CMK (cell line): ENCODE measurements around the gene PDIK1L.
A peak's percentile ranks its signal among the peaks of the same experiment; 100 is the strongest.

ENCODE experiments used
- DNase-seq: peaks from one replicate; pipeline ENCODE4 v3.0.0-alpha.2; 2010; ENCODE audit warnings: low read depth

The PDIK1L gene

GRCh38 chr1:26122988-26123973 is 11.7 kb downstream of the PDIK1L start:
- DNase-seq, result no peak

DNA sequence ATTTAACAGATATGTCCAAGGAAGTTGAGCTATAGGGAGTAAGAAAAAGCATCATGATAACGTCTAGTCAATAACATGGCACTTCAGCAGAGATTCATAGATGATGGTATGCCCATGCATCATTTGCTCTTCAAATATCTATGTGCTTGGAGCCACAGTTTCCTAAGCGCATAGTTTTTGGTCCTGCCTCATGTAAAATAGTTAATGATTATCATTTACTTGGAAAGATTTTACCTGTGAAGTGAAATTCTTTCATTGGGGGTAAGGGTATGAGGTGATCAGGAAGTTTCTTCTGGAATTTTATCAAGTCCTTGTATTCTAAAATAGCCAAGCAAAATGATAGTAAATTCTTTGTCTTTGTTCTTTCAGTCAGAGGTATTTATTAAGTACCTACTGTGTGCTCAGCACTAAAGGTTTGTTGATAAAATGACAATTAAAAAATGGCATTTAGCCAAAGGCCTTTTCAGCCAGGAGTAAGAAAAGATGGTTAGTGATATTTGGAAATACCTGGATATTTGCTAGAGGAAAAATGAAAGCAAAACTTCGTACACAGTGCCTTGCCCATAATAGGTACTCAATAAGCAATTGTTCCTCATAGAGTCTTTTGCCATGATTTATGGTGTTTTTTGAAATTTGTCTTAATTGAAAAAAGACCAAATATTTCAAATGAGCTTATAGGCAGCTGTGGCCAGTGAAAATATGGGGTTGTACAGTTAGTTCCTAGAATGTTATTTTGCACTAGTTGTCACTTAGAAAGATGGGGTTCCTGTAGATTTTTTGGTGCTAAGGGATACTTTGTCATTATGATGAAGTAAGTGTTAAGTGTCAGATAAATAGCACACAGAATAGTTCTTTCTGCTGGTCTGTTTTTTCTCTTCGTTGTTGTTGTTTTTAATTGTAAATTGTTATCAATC is 13.1 kb downstream of the PDIK1L start:
- no peak for DNase-seq

- no peak for DNase-seq
Measured at GRCh38 chr1:26125382-26125781, 13.8 kb downstream of the PDIK1L start.

DNA sequence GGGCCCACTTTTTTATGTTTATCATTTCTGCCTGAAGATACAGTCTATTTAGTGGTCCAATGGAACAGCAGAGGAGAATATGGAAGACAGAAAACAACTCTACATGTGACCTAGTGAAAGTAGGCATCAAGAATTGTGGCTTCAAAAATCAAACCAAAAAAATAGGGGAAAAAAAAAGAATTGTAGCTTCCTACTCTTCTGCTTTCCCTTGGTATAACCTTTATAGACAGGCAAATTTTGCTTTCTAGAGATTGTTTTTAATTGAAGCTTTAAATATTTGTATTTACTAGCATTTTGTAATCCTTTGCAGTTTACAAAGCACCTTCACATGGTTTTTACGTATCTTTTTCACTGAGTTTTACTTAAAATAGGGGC is 14.3 kb downstream of the PDIK1L start:
- no peak for DNase-seq

- DNase-seq, result peak; percentile 84
Measured at GRCh38 chr1:26126321-26127084, 14.9 kb downstream of the PDIK1L start.

DNA sequence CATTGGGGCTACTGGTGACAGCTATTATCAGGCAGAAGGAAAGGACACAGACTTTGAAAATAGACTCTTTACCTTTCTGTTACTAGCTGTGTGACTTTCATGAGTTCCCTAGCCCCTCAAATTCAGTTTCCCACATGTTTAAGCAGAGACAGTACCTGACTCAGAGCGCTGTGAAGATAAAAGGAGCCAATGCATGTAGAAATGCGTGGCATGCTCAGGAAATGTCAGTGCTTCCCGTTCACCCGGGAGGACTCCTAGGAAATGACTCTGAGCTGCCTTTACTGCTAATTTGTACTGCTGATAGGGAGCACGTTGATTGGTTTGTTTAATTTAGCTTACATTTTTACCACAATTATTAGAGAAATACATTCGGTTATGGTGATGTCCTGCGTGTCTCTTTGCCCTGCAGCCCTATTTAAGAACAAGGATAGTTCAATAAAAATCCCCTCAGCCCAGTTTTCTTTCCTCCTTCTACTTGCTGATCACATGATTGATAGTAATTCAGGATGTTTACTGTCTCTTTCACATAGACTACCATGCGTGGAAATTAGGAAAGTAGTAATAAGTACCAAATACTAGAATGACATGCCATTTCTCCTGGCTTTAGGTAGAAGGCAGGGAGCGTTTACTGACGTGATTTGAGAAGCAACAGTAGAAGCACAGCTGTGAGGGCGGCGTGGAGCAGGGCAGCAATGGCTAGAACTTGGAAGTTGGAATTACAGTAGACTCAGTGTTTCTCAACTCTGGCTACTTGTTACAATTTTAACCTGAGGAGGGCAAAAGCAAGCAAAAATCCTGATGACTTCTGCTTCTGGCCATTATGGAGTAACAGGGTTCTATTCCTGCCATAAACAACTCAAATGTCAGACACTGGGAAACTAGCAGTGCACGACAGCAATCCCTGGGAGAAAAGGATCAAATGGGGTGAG is 15.9 kb downstream of the PDIK1L start:
- DNase-seq, result no peak

- DNase-seq, result no peak
Measured at GRCh38 chr1:26129778-26130177, 18.2 kb downstream of the PDIK1L start.

- no peak for DNase-seq
Measured at GRCh38 chr1:26130695-26131094, 19.1 kb downstream of the PDIK1L start.

- no peak for DNase-seq
Measured at GRCh38 chr1:26132128-26132833, 20.7 kb downstream of the PDIK1L start.

DNA sequence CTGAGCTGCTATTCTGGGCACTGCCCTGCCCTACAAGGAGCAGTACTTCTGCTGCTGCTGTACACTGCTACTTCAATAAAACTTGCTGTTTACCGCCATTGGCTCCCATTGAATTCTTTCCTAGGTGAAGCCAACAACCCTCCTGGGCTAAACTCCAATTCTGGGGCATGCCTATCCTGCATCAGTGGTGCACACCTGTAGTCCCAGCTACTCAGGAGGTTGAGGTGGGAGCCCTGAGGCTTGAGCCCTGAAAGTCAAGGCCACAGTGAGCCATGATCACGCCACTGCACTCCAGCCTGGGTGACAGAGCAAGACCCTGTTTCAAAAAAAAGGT is 21.2 kb downstream of the PDIK1L start:
- DNase-seq, result no peak

- DNase-seq, result no peak
Measured at GRCh38 chr1:26134466-26134865, 22.8 kb downstream of the PDIK1L start.

GRCh38 chr1:26138974-26139558 is 27.4 kb downstream of the PDIK1L start:
- DNase-seq, result no peak

GRCh38 chr1:26142159-26142558 is 30.5 kb downstream of the PDIK1L start:
- no peak for DNase-seq

- DNase-seq, result peak; percentile 60
Measured at GRCh38 chr1:26145041-26145959, 33.7 kb downstream of the PDIK1L start.

GRCh38 chr1:26145960-26146294 is 34.3 kb downstream of the PDIK1L start:
- no peak for DNase-seq

- DNase-seq, result no peak
Measured at GRCh38 chr1:26148887-26149286, 37.3 kb downstream of the PDIK1L start.

DNA sequence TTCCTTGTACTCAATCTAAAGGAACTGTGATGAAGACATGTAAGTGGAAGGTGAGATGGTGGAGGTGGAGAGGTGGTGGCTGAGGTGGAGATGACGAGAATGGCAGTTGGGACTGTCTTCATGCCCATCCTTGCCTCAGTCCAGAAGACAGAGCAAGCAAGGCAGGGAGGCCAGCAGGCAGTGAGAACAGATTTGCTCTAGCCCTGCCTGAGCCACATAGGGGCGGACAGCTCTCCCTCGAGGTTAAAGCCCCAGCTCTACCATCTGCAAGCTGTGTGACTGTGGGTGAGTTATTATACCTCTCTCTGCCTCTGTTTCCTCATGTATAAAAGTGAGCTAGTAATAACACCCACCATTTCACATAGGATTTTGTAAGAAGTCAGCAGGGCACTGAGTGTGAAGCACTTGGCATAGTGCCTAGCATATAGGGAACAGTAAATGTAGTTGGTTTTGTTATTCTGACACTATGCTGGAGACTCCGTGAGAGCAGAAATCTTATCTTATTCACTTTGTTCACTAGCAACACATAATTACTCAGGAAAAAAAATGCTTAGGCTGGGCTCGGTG is 42.4 kb downstream of the PDIK1L start:
- no peak for DNase-seq

DNA sequence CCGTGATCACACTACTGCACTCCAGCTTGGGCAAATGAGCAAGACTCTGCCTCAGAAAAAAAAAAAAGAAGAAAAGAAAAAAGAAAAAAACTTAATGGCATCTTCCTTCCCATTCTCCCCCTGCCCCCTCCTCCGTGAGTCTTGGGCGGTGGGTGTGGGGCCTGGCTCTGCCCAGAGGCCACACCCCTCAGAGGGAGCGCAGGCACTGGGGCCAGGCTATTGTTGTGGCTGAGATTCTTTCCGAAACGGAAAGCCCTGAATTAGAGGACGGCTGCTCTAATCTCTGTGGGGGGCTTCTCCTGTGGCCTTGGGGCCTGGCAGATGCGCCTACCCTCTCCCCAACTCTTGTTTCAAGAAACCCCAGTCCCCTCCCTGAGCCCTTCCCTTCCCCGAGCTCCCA is 43.1 kb downstream of the PDIK1L start:
- DNase-seq, result no peak
